Omental fat pad (tissue), 4 donors: ENCODE results near the gene PRR7. TPM values are rescaled to one million over a fixed set of nuclear protein-coding genes. Genes with fewer than 3 reads are reported as not detected.
"Not testable (repeated sequence)": the region's sequence is repeated elsewhere in the genome, so short reads cannot be mapped to it uniquely, and the experiment has no call there.

Experiments
- ATAC-seq: fragments of 150-250 bp; one replicate; pipeline ENCODE4 v1.9.1; 2016; ENCODE audit warnings: mild to moderate bottlenecking, moderate library complexity; ENCODE audit not compliant: low FRiP score
- DNase-seq: peaks from one replicate; pipeline ENCODE4 v3.0.0-alpha.2; 2019; ENCODE audit warnings: low spot score
- total RNA-seq, 4 donors: library from RNA; depleted of rRNA; stranded (reverse); fragments of >200 nt; gene quantifications; one replicate each; pipeline ENCODE4 v1.1.0, GENCODE V29; 2016
- TF ChIP-seq, protein P1 (sequence below), 3 donors: fragments of 450-650 bp; IDR thresholded peaks; one replicate each; pipeline ENCODE4 v1.5.1; 2016 to 2017; ENCODE audit warnings: antibody characterized with exemption in 3 of 3, mild to moderate bottlenecking in 3 of 3, moderate library complexity in 2 of 3

The PRR7 gene
- total RNA-seq, 4 donors from 2014 or later: 1.6 to 2.8 (median 2.1) TPM; not detected in 1

DNA sequence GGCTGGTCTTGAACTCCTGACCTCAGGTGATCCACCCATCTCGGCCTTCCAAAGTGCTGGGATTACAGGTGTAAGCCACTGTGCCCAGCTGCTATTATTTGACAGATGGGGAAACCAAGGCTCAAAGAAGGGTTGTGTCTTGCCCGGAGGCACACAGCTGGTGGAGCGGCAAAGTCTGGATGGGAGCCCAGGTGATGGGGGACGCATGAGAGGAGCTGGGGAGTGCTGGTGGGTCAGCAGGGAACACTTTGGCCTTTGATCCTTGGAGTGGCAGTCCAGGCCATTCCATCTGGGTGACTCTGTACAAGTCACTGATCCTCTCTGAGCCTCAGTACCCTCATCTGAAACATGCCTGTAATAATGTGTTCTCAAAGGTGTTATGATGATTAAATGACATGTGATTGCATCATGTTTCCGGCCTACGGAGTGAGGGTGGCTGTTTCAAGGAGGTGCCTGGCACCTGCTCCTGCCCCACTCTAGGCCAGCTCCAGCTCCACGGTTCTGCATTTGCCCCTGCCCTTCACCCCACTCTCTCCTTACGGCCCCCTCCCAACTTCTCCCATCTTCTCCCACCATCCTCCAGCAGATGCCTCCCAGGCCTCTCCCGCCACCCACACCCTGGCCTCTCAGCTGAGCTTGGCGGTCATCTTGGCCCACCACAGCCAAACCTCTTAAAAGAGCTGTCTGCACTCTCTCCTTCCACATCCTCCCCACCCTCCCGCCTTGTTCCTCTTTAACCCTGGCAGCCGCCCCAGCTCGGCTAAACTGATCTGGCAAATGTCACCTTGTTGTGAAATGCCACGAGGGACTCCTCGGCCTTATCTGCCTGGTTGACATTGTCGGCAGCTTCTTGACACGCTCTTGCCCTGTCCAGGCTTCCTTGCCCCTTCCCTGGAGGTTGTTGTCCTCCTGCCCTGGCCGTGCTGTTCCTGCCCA is 32.4 kb downstream of the PRR7 start:
- DNase-seq (no peak), ATAC-seq (peak; percentile 38)
- TF ChIP-seq, protein P1, sequence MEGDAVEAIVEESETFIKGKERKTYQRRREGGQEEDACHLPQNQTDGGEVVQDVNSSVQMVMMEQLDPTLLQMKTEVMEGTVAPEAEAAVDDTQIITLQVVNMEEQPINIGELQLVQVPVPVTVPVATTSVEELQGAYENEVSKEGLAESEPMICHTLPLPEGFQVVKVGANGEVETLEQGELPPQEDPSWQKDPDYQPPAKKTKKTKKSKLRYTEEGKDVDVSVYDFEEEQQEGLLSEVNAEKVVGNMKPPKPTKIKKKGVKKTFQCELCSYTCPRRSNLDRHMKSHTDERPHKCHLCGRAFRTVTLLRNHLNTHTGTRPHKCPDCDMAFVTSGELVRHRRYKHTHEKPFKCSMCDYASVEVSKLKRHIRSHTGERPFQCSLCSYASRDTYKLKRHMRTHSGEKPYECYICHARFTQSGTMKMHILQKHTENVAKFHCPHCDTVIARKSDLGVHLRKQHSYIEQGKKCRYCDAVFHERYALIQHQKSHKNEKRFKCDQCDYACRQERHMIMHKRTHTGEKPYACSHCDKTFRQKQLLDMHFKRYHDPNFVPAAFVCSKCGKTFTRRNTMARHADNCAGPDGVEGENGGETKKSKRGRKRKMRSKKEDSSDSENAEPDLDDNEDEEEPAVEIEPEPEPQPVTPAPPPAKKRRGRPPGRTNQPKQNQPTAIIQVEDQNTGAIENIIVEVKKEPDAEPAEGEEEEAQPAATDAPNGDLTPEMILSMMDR (IDR thresholded peaks at IDR 0.05): no peak

DNA sequence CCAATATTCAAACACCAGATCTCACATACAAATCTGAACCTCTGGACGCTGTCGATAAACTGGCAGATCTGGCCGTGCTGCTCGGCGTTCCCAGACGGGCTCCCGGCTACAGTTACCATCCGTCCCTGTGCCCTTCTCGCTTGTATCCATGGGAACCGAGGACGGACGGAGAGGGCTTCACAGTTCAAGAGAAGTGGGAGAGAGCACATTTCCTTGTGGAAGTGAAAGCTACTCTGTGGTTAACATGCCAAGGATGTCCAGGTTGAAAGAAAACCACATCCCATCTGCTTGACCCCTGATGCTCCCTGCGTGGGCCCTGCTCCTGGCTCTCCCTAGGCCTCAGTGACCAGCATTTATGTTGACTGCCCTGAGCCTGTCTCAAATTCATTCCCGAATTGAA is 33.2 kb downstream of the PRR7 start:
- peak; percentile 24 for ATAC-seq
- no peak for DNase-seq
- TF ChIP-seq, protein P1 (IDR thresholded peaks at IDR 0.05): no peak

DNA sequence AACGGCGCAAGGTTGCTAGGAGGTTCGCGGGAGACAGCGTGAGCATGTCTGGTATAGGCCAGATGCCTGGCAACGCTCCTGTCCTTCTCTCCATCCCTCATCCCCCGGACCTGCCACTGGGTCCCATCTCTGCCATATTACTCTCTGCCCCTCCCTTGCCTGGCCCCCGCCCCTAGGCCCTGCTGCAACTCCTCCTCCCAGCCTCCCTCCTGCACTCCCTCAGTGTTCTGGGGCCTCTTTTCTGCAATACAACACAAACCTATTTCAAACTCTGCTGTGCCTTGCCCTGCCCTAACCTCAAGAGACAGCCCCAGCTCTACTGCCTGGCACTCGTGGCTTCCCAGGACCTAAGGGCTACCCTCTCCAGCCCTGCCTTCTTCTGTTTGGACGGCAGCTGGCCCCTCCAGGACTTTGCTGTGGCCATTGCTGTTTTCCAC is 35.8 kb downstream of the PRR7 start:
- DNase-seq: no peak
- TF ChIP-seq, protein P1 (IDR thresholded peaks at IDR 0.05): no peak
- no peak for ATAC-seq

DNA sequence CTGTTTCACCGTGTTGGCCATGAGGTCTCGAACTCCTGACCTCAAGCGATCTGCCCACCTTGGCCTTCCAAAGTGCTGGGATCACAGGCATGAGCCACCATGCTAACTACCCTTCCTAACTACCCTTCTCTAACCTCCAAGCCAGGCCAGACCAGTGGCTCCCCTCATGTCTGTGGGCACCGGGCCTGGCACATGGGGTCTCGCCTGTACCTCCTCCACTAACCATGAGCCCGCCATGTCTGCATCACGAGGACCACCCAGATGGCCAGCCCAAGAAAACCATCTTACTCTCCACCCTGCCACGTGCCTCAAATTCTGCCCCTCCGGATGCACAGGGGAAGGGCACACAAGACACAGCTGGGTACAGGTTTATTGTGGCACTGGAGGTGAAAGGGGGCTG is 36.4 kb downstream of the PRR7 start:
- TF ChIP-seq, protein P1 (IDR thresholded peaks at IDR 0.05): no peak
- DNase-seq: no peak
- no peak for ATAC-seq

DNA sequence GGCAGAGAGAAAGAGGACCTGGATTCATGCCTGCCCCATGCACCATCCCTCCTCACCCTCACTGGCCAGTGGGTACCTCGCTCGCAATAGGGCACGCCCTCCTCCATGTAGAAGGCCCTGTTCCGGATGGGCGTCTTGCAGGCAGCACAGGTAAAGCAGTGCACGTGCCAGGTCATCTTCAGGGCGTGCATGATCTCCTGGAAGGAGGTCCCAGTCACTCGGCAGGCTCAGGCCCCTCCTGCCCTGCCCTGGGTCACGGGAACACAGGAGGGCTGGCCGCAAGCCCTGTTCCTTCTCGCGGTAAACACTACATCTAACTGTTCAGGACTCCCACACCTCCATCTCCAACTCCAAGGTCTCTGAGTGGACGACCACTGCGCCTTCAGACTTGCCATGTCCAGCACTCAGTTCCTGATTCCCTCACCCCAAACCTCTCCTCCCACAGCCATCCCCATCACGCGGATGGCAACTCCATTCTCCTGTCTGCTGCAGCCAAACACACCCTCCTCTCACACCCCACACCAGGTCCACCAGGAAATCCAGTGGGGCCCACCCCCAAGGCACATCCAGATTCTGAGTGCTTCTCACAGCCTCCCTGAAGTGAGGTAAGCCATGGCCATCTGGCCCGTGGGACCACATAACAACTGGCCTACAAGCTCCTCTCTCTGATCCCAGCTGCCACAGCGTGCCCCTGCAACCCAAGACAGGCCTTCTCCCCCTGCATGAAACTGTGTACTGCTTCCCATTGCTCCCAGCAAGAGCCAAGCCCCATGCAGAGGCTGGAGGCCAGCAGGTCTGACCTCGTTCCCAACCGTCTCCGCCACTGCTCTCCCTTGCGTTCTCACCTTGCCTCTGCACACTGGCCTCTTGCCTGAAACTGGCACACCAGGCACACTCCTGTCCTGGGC is 37.6 kb downstream of the PRR7 start:
- no peak for DNase-seq
- ATAC-seq: no peak
- TF ChIP-seq, protein P1 (IDR thresholded peaks at IDR 0.05): no peak

DNA sequence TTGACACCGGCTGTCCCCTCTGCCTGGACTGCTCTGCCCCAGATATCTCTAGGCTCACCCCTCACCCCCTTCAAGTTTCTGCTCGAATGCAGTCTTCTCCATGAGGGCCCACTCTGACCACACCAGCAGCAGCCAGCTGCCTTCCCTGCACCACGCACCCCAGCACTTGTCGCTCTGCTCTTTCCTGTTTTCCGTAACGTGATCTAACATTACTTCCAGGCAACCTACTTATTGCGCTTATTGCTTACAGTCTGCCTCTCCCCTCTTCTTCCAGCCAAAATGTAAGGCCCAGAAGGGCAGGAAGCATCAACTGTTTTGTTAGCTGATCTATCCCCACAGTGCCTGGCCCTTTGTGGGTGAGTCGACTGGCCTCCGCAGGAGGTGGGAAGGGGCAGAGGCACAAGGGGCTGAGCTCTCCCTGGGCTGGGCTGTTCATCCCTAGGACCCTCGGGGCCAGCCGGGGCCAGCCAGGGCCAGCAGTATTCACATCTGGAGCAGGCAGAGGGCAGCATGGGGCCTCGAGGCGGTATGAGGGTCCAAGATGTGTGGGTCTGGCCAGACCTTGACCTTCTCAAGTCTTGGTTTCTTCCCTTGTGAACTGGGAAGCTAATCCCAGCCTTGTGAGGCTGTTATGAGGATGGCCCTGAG is 38.4 kb downstream of the PRR7 start:
- DNase-seq (no peak), ATAC-seq (no peak)
- TF ChIP-seq, protein P1 (IDR thresholded peaks at IDR 0.05): no peak

DNA sequence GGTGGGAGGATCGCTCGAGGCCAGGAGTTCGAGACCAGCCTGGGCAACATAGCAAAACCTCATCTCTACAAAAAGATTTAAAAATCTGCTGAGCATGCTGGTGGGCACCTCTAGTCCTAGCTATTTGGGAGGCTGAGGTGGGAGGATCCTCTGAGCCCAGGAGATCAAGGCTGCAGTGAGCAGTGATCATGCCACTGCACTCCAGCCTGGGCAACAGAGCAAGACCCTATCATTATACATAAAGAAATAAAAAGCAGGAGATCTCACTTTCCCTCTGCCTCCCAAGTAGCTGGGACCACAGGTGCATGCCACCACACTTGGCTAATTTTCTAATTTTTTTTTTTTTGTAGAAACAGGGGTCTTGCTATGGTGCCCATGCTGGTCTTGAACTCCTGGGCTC is 39.1 kb downstream of the PRR7 start:
- not testable (repeated sequence) for DNase-seq, ATAC-seq
